ENCODE results near the gene MAP4K3. TPM values are rescaled to one million over a fixed set of nuclear protein-coding genes. Genes with fewer than 3 reads are reported as not detected.

MAP4K3 gene
- total RNA-seq, 3 donors from 2014 or later, result 56.2 to 101 (median 69.8) TPM

DNA sequence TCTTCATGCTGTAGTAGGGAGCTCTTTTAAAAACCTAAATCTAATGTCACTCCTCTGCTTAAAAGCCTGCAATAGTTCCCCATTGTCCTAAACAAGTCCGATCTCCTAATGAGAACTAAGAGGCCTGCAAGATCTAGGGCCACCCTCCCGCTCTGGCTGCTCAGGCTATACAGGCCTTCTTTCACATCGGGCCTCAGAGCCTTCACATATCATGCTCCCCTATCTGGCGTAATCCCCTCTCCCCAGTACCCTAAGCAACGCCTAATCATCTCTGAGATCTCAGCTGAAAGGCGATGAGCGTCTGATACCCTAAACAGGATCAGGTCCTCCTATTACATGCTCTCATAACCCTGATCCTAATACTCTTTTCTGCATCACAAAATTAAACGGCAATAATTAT, 1.9 kb downstream of the MAP4K3 start:
- Histone ChIP-seq H3K4me3 (peak overlapping the region; percentile 85 to 93 (median 85)), H3K27ac (peak overlapping the region; percentile 38 to 96), H3K27me3 (no peaks in the 10 kb centered on the region), H3K9me3 (no peaks in the 10 kb centered on the region), H3K36me3 (no peaks in the 10 kb centered on the region), H3K4me1 (peaks cover 0 to 26% of the 10 kb centered on the region in 2 donors)
- TF ChIP-seq POLR2A (IDR thresholded peaks at IDR 0.05), result no peak
- TF ChIP-seq, protein P1, sequence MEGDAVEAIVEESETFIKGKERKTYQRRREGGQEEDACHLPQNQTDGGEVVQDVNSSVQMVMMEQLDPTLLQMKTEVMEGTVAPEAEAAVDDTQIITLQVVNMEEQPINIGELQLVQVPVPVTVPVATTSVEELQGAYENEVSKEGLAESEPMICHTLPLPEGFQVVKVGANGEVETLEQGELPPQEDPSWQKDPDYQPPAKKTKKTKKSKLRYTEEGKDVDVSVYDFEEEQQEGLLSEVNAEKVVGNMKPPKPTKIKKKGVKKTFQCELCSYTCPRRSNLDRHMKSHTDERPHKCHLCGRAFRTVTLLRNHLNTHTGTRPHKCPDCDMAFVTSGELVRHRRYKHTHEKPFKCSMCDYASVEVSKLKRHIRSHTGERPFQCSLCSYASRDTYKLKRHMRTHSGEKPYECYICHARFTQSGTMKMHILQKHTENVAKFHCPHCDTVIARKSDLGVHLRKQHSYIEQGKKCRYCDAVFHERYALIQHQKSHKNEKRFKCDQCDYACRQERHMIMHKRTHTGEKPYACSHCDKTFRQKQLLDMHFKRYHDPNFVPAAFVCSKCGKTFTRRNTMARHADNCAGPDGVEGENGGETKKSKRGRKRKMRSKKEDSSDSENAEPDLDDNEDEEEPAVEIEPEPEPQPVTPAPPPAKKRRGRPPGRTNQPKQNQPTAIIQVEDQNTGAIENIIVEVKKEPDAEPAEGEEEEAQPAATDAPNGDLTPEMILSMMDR (IDR thresholded peaks at IDR 0.05), result no peak
- TF ChIP-seq POLR2AphosphoS5 (IDR thresholded peaks at IDR 0.05), result no peak
- intact Hi-C loops (cut with DNase I; ENCODE audit: low total_unique reads), result loop anchor here (10.0 kb wide), 1 partner anchor 1130 kb away; no protein-coding TSS in a partner anchor
- no peak for DNase-seq (ENCODE audit: low spot score in 2 of 2)

DNA sequence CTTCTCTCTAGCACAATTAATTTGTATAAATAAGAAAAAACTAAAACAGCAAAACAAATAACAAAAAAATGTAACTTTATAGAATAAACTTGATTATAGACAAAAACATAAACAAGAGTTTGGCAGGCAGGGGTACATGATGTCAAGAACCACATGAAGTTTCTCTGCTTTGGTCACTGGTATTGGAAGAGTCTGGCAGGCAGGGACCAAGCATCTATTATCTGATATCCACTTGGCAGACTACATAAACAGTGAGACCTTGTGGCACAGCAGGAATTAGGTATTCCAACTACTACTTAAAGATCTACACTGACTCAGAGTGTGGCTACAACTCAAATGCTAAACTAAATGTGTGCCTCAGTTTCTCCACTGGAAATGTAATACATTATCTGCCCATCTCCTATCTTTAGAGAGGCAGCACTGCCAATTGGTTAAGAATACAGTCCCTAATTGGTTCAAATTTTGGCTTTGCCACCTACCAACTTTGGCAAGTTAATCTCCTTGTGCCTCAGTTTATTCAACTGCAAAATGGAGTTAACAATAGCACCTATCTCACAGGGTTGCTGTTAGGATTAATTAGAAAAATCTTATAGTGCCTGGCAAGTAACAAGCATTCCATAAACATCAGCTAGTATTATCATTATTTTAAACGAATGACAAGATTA, 2.7 kb downstream of the MAP4K3 start:
- Histone ChIP-seq H3K36me3 (no peaks in the 10 kb centered on the region), H3K27me3 (no peaks in the 10 kb centered on the region), H3K27ac (peak overlapping the region; percentile 2 to 19), H3K4me1 (peaks cover 0 to 26% of the 10 kb centered on the region in 2 donors), H3K9me3 (no peaks in the 10 kb centered on the region), H3K4me3 (peak overlapping the region in 2 of 3 donors; percentile 85 to 93)
- TF ChIP-seq POLR2A (IDR thresholded peaks at IDR 0.05) (no peak), POLR2AphosphoS5 (IDR thresholded peaks at IDR 0.05) (no peak)
- TF ChIP-seq, protein P1 (IDR thresholded peaks at IDR 0.05), result no peak
- DNase-seq (ENCODE audit: low spot score in 2 of 2), result no peak
- intact Hi-C loops (cut with DNase I; ENCODE audit: low total_unique reads), result loop anchor here (10.0 kb wide), 1 partner anchor 1130 kb away; no protein-coding TSS in a partner anchor

DNA sequence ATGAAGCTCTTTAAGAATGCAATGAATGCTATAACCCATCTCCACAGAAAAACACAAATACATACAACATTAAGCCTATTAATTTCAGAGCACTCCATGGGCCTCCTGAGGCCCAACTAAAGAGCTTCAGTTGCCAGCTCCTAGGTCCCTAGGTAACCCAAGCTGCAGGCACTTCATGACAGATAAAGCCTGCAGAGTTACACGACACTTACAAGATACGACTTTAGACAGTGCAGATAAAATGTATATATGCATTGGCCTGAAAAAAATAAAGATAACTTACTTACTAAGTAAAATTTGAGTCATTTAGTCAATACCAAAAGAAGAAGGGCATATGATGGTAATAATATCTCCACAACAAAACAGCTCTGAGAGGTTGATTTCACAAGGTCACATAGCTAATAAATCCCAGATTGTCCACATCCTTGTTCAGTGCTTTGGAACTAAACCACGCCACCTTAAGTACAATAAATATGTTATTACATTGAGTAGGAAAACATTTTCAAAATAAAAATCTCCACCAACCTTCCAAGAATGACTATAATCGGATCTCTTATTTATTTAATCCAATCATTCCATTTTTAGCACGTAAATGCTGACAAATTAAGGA, 3.4 kb downstream of the MAP4K3 start:
- peaks cover 0 to 26% of the 10 kb centered on the region in 2 donors for H3K4me1 ChIP-seq
- intact Hi-C loops (cut with DNase I; ENCODE audit: low total_unique reads), result loop anchor here (10.0 kb wide), 1 partner anchor 1129 kb away; no protein-coding TSS in a partner anchor
- no peaks in the 10 kb centered on the region for H3K27me3 ChIP-seq
- TF ChIP-seq, protein P1 (IDR thresholded peaks at IDR 0.05), result no peak
- TF ChIP-seq POLR2A (IDR thresholded peaks at IDR 0.05), result no peak
- no peak for TF ChIP-seq POLR2AphosphoS5 (IDR thresholded peaks at IDR 0.05)
- H3K27ac ChIP-seq, result no peak overlapping the region
- no peaks in the 10 kb centered on the region for H3K36me3 ChIP-seq
- no peak overlapping the region for H3K4me3 ChIP-seq
- no peak for DNase-seq (ENCODE audit: low spot score in 2 of 2)
- H3K9me3 ChIP-seq, result no peaks in the 10 kb centered on the region

DNA sequence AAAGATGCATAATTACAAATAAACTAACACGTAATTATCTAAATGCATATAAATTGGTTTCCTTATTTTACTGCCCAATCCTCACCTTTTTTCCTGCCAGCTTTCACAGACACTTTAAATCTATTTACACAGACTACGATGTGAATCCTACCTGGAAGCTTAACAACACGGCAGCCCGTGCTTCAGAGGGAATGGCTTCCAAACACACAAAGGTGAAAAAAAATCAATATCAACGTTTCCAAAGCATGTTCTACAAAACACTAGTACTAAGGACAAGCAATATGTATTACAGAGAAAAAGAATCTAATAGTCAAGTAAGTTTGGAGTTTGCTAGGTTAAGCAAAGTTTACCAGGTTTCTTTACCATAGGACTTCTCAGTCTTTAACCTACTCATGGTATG, 4.4 kb downstream of the MAP4K3 start:
- no peaks in the 10 kb centered on the region for H3K9me3 ChIP-seq
- TF ChIP-seq POLR2AphosphoS5 (IDR thresholded peaks at IDR 0.05), result no peak
- TF ChIP-seq, protein P1 (IDR thresholded peaks at IDR 0.05), result no peak
- no peak for TF ChIP-seq POLR2A (IDR thresholded peaks at IDR 0.05)
- intact Hi-C loops (cut with DNase I; ENCODE audit: low total_unique reads), result loop anchor here (10.0 kb wide), 1 partner anchor 1128 kb away; no protein-coding TSS in a partner anchor
- no peaks in the 10 kb centered on the region for H3K36me3 ChIP-seq
- H3K27me3 ChIP-seq, result no peaks in the 10 kb centered on the region
- peaks cover 0 to 22% of the 10 kb centered on the region in 2 donors for H3K4me1 ChIP-seq
- H3K4me3 ChIP-seq, result no peak overlapping the region
- DNase-seq (ENCODE audit: low spot score in 2 of 2), result no peak
- H3K27ac ChIP-seq, result no peak overlapping the region

Data from breast epithelium (tissue), 4 donors.